Activated naive CD4-positive, alpha-beta T cell treated with anti-CD3 and anti-CD28 coated beads, Interleukin-2, amount 50 U/mL, for 24 hours (primary cell): ENCODE results near the gene NCEH1.
"Not testable (repeated sequence)": the region's sequence is repeated elsewhere in the genome, so short reads cannot be mapped to it uniquely, and the experiment has no call there.

Source experiments
- H3K27ac Mint-ChIP-seq: one replicate; pipeline ENCODE4 v1.8.0; 2021; ENCODE audit warnings: mild to moderate bottlenecking, mixed read lengths
- H3K27me3 Mint-ChIP-seq: one replicate; pipeline ENCODE4 v1.8.0; 2021; ENCODE audit warnings: mixed read lengths
- H3K36me3 Mint-ChIP-seq: one replicate; pipeline ENCODE4 v1.8.0; 2021; ENCODE audit warnings: mixed read lengths
- H3K4me1 Mint-ChIP-seq: one replicate; pipeline ENCODE4 v1.8.0; 2021; ENCODE audit warnings: mixed read lengths
- H3K4me3 Mint-ChIP-seq: one replicate; pipeline ENCODE4 v1.8.0; 2021; ENCODE audit warnings: mild to moderate bottlenecking, mixed read lengths
- H3K9me3 Mint-ChIP-seq: one replicate; pipeline ENCODE4 v1.8.0; 2021; ENCODE audit warnings: mixed read lengths

The NCEH1 gene

DNA sequence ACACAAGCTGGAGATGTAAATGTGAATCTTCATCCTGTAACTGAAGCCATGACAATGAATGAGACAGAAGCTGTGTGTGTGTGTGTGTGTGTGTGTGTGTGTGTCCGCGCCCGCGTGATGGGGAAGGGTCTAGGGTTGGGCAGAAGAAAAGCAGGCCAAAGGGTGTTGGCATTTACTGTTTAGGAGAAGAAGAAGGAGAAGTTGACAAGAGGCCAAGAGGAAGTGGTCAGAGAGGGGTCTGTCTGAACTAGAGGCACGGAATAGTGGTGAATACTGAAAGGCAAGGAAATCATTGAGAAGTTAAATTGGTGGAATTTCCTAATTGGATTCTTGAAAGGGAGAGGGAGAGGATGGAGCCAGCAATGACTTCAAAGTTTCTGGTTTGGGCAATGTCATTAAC lies 5.6 kb upstream of the NCEH1 start:
- H3K27me3 Mint-ChIP-seq: no peaks in the 10 kb centered on the region
- no peak overlapping the region for H3K27ac Mint-ChIP-seq
- H3K4me3 Mint-ChIP-seq: no peak overlapping the region
- no peaks in the 10 kb centered on the region for H3K36me3 Mint-ChIP-seq
- H3K9me3 Mint-ChIP-seq: no peaks in the 10 kb centered on the region
- H3K4me1 Mint-ChIP-seq: no peaks in the 10 kb centered on the region

DNA sequence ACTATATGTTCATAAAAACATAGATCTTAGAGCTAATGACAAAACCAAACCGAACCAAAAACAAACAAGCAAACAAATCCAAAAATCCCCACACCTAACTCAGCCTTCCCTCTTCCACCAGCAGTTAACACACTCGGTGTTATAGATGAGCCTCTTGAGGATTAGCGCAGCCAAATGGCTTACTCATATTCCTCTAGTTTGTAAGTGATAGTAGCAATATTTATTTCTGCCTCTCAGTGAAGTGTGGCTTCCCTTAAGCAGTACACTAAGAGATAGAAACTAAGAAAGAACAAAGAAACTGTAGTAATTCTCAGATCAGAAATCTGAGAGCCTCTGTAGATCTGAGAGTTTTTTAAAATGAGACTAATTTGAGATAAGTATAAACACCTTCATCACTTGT lies 2.4 kb upstream of the NCEH1 start:
- Mint-ChIP-seq H3K9me3 (no peaks in the 10 kb centered on the region), H3K4me3 (no peak overlapping the region), H3K27ac (no peak overlapping the region), H3K4me1 (peaks cover 21% of the 10 kb centered on the region), H3K27me3 (no peaks in the 10 kb centered on the region), H3K36me3 (no peaks in the 10 kb centered on the region)

DNA sequence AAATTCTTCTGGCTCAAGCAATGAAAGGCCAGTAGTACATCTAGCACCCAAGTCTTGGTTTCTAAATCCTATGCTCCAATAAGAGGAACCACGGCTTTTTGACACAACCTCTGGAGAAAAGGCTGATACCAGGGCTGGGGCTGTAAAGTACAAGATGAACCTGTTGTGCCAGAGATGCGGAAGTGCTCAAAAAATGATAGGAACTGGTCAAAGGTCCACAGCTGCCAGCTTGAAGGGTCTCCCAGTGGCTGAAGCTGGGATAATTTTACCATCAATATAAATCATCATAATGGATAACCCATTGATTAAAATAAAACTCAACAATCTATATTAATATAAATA lies 558 bp upstream of the NCEH1 start:
- no peak overlapping the region for H3K27ac Mint-ChIP-seq
- H3K27me3 Mint-ChIP-seq: no peaks in the 10 kb centered on the region
- H3K9me3 Mint-ChIP-seq: no peaks in the 10 kb centered on the region

DNA sequence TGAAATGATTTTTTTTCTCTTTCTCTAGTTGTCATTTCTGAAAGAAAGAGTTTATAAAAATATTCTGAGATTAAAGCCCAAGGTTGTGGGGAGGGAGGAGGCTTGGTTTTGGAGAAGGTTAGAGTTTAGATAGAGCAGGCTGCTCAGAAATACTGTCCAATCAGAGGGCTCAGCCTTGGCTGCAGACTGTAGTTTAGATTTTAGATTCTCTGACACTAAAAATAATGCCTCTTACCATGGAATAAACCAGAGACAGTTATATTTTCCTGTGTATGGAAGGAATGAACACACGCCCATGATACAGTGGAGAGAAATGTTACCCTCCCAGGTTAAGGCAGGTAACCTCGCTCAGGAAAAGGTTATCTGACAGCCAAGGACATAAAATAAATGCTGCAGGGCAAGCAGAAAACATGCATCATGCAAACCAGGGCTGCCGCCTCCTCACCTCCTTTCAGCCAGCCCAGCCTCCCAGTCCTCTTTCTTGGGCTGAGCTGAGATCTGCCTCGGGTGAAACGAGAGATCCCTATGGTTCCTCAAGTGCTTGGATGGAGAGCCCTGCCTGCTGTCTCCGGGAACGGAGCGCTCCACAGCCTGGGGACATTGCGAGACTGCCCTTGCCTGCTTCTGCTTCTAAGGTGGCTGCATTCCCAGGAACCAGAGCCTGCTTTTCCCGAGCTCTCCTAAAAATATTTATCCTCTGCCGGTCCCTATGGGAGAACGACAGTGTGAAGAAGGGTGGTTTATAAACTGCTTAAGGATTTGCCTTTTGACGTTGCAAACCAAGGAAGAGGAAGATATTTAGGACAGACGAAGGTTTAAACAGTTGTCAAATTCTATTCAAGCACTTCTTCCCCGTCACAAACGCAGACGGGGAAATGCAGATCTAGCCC lies 848 bp downstream of the NCEH1 start:
- H3K27me3 Mint-ChIP-seq: no peaks in the 10 kb centered on the region
- no peaks in the 10 kb centered on the region for H3K9me3 Mint-ChIP-seq
- peak overlapping the region; percentile 55 for H3K27ac Mint-ChIP-seq
- peaks cover 21% of the 10 kb centered on the region for H3K4me1 Mint-ChIP-seq
- peak overlapping the region; percentile 96 for H3K4me3 Mint-ChIP-seq
- H3K36me3 Mint-ChIP-seq: no peaks in the 10 kb centered on the region

More for the DNA sequence above, 558 bp upstream of the NCEH1 start:
- Mint-ChIP-seq H3K36me3 (no peaks in the 10 kb centered on the region), H3K4me3 (peak overlapping the region; percentile 96), H3K4me1 (peaks cover 21% of the 10 kb centered on the region)

DNA sequence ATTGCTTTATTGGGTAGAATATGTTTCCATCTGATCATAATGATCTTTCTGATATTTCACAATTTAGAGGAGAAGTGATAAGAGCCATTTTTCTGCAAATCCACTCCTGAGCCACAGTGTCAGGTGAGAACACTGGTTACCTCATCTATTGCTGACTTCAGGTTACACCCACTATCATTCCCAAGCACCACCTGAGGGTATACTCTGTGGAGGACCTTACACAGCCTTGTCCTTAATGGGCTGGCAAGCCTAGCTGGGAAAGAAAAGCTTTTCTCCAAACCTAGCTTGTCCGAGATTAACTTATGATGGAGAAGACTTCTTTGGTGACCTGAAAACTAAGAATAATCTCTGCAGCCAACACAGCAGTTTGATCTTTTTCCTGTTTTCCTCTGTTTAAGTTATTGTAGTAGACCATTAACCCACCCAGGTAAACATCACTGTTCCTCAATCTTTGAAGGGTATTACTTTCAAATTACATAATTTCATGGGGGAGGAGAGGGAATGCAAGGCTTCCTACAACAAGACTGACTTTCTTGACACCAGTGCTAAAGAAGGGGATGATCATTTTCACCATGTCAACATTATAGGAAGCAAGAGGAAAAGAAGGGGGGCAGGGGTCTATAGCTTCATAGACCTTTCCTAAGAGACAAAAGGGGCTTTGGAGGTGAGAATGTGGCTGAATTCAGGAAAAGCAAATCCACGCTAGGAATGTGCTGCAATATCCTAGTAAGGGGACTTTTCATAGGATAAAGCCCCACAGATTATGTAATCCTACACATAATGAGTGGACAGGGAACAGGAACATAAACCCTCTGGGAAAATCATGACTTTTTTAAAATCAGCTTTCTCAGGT lies 1.7 kb downstream of the NCEH1 start:
- no peaks in the 10 kb centered on the region for H3K9me3 Mint-ChIP-seq
- no peak overlapping the region for H3K27ac Mint-ChIP-seq
- H3K4me3 Mint-ChIP-seq: peak overlapping the region; percentile 96

DNA sequence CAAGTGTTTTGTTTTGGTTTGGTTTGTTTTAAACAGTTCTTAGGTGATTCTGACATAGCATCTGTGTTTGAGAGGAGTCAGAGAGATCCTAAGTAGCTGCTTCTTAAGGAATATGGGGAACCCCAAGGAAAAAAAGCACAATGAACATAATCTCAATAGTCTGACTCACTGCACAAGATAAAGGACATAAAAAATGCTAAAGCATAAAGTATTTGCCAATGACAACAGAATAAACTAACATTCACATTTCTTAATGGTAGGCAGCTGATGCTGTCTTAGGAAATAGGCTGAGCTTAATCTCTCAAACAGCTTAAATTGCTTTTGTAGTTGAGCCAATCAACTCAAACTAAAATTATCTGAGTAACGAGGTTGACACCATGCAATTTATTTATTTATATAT lies 2.9 kb downstream of the NCEH1 start:
- H3K9me3 Mint-ChIP-seq: no peaks in the 10 kb centered on the region
- H3K4me1 Mint-ChIP-seq: peaks cover 25% of the 10 kb centered on the region
- H3K4me3 Mint-ChIP-seq: no peak overlapping the region
- no peaks in the 10 kb centered on the region for H3K36me3 Mint-ChIP-seq
- H3K27me3 Mint-ChIP-seq: no peaks in the 10 kb centered on the region
- H3K27ac Mint-ChIP-seq: no peak overlapping the region

More for the DNA sequence above, 1.7 kb downstream of the NCEH1 start:
- H3K27me3 Mint-ChIP-seq: no peaks in the 10 kb centered on the region
- no peaks in the 10 kb centered on the region for H3K36me3 Mint-ChIP-seq
- peaks cover 21% of the 10 kb centered on the region for H3K4me1 Mint-ChIP-seq

DNA sequence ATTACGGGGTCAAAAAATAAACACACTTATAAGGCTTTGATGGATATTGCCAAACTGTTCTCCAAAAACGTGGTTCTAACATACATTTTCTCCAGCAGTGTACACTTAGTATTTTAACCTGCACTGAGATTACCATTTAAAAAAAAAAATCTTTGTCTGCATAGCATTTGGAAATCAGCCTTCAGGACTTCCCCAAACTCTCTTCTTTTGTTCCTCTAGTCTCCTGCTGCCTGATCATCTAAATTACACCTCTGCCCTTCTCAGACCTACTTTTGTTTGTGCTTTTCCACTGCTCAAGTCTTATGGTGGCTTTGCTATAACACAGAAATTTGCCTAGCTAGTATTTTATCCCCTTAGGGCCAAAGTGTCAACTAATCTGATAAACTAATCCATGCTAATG lies 3.8 kb downstream of the NCEH1 start:
- H3K4me3 Mint-ChIP-seq: no peak overlapping the region
- peaks cover 4% of the 10 kb centered on the region for H3K36me3 Mint-ChIP-seq
- H3K27ac Mint-ChIP-seq: no peak overlapping the region
- no peaks in the 10 kb centered on the region for H3K9me3 Mint-ChIP-seq
- no peaks in the 10 kb centered on the region for H3K27me3 Mint-ChIP-seq
- peaks cover 25% of the 10 kb centered on the region for H3K4me1 Mint-ChIP-seq

DNA sequence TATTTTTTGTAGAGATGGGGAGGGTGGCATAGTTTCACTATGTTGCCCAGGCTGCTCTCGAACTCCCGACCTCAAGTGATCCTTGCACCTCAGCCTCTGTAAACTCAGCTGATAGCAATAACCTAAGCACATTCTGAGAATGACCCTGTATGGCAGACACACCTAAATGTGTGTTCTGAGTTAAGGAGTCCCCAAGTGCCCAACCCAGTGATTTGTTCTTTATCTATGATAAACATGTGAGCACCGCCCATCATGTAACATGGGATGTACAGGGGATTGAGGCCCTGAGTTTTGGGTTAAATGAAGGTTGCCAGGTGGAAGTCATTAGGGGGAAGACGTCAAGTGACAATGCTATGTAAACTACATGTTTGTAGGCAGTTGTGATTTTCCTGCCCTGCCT lies 5.7 kb downstream of the NCEH1 start:
- Mint-ChIP-seq H3K4me3 (no peak overlapping the region), H3K9me3 (no peaks in the 10 kb centered on the region), H3K36me3 (peaks cover 7% of the 10 kb centered on the region), H3K4me1 (peaks cover 20% of the 10 kb centered on the region), H3K27me3 (no peaks in the 10 kb centered on the region), H3K27ac (no peak overlapping the region)

DNA sequence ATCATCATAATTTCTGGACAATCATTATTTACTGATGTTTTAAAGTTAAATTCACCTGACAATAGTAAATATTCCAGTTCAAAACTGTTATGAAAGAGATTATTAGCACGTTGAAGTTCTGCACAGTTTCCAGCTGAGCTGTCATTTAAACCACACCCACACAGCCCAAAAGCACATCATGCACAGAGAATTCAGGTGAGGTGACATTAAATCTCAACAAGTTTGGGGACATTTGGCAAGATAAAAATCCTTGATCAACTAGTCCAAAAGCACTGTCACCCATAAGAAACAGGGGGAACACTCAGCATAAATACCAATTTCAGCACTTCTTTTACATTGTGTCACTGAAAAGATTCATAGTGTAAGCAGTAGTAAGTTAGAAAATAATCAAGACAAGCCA lies 6.9 kb downstream of the NCEH1 start:
- no peaks in the 10 kb centered on the region for H3K27me3 Mint-ChIP-seq
- H3K27ac Mint-ChIP-seq: no peak overlapping the region
- peaks cover 9% of the 10 kb centered on the region for H3K4me1 Mint-ChIP-seq

DNA sequence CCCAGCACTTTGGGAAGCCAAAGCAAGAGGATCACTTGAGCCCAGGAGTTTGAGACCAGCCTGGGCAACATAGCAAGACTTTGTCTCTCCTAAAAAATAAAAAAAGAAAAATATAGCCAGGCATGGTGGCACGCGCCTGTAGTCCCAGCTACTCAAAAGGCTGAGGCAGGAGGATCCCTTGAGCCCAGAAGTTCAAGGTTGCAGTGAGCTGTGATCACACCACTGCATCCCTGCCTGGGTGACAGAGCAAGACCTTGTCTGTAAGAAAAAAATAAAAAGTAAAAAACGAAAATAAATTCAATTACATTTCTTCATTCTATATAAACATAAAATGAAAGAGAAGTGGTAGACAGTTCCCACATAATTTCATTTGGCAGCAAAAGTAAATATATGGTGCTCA lies 8.1 kb downstream of the NCEH1 start:
- H3K4me1 Mint-ChIP-seq: peaks cover 11% of the 10 kb centered on the region
- not testable (repeated sequence) for H3K36me3 Mint-ChIP-seq, H3K4me3 Mint-ChIP-seq, H3K9me3 Mint-ChIP-seq, H3K27ac Mint-ChIP-seq, H3K27me3 Mint-ChIP-seq

More for the DNA sequence above, 6.9 kb downstream of the NCEH1 start:
- H3K36me3 Mint-ChIP-seq: peaks cover 7% of the 10 kb centered on the region
- H3K9me3 Mint-ChIP-seq: no peaks in the 10 kb centered on the region
- H3K4me3 Mint-ChIP-seq: no peak overlapping the region

DNA sequence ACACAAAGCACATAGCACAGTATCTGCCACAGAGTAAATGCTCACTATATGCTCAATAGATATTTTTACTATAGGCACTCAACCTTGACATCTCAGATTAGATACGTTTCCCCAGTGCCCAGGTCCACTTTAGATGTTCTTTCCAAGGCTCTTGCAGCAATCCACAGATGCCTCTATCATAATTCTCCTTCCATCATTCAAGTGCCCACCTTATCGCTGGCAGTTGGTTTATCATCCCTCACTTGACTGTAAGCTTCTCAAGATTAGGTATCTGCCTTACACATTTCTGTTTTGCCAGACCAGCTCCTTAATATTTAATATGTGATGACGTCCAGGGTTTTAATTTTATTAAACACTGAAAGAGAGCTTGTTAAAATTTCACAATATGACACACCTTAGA lies 8.6 kb downstream of the NCEH1 start:
- peaks cover 9% of the 10 kb centered on the region for H3K36me3 Mint-ChIP-seq

DNA sequence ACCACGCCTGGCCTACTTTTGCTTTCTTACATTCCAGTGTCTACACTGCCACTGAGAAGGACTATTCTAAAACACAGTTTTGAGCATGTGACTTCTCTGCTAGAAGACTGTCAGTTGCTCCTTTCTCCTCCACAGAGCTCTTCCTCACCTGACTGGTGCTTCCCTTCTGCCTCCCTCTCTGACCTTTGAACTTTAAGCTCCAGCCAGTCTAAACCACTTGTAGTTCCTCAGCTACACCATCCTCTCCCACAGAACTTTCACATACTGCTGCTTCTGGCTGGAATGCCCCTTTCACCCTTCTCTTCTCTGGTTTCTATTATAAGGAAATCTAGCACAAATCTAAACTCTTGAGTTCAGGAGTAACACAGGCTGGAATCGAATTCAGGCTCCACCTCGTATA lies 9.1 kb downstream of the NCEH1 start:
- no peaks in the 10 kb centered on the region for H3K9me3 Mint-ChIP-seq
- H3K4me1 Mint-ChIP-seq: peaks cover 11% of the 10 kb centered on the region
- peaks cover 9% of the 10 kb centered on the region for H3K36me3 Mint-ChIP-seq
- H3K27me3 Mint-ChIP-seq: no peaks in the 10 kb centered on the region
- no peak overlapping the region for H3K27ac Mint-ChIP-seq
- no peak overlapping the region for H3K4me3 Mint-ChIP-seq

More for the DNA sequence above, 8.6 kb downstream of the NCEH1 start:
- H3K9me3 Mint-ChIP-seq: no peaks in the 10 kb centered on the region
- H3K4me3 Mint-ChIP-seq: no peak overlapping the region
- H3K4me1 Mint-ChIP-seq: peaks cover 11% of the 10 kb centered on the region
- no peaks in the 10 kb centered on the region for H3K27me3 Mint-ChIP-seq
- H3K27ac Mint-ChIP-seq: no peak overlapping the region

DNA sequence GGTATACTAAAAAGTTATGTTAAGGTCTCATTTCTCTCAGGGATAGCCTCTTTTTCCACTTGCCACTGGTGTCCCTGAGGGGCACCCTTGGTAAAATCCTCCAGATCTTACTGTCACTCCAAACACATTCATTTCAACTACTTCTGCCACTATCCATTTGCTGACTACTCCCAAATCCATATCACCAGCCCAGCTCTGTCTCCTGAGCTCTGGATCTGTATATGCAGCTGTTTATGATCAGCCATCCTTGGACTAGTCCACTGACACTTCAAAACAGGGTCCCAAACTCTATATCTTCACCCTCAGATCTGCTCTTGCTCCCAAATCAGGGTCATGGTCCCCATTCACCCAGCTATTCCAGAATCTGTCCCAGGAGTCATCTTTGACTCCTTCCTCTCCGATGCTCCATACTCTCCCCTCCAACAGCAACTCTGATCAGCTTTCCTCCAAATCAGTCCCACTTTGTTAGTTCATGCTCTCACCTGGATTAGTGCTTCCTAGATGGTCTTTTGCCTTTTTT lies 9.9 kb downstream of the NCEH1 start:
- no peaks in the 10 kb centered on the region for H3K9me3 Mint-ChIP-seq
- no peak overlapping the region for H3K27ac Mint-ChIP-seq
- peaks cover 11% of the 10 kb centered on the region for H3K4me1 Mint-ChIP-seq
- H3K27me3 Mint-ChIP-seq: no peaks in the 10 kb centered on the region
- H3K4me3 Mint-ChIP-seq: no peak overlapping the region
- H3K36me3 Mint-ChIP-seq: peaks cover 9% of the 10 kb centered on the region

DNA sequence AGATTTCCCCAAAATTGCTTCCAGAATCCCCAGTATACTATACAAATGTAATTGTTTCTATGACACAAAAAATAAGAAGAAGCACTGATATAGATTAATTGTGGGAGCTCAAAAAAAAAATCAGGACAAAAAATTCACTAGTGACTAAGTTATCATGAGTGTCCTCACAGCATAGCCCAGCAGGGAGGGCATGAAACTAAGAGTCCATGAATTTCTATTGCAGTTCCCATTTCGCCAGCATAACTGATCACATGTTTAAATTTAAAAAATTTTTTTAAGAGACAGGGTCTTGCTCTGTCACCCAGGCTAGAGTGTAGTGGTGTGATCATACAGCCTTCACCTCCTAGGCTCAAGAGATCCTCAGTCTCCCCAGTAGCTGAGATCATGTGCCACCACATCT lies 10.6 kb downstream of the NCEH1 start:
- Mint-ChIP-seq H3K9me3 (no peaks in the 10 kb centered on the region), H3K36me3 (peaks cover 9% of the 10 kb centered on the region), H3K4me1 (peaks cover 11% of the 10 kb centered on the region)

DNA sequence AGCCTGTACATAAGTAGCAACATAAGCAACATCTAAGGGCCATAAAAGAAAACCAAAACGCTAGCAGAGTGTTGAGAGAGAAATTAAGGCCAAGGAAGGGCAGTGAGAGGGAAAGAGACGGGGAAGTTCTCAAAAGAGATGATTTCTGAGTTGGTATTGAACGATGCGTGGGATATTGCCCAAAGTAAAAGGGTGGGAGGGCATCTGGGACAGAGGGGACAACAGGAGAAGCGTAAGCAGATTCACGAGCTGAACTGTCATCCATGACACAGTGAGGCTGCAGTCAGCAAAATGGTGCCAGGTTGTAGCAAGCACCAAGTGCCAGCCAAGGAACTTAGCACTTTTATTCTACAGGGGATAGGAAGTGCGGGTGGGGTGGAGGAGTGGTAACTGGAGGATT lies 11.8 kb downstream of the NCEH1 start:
- Mint-ChIP-seq H3K4me1 (peaks cover 10% of the 10 kb centered on the region), H3K4me3 (no peak overlapping the region), H3K27ac (no peak overlapping the region), H3K36me3 (peaks cover 9% of the 10 kb centered on the region), H3K27me3 (no peaks in the 10 kb centered on the region), H3K9me3 (no peaks in the 10 kb centered on the region)

More for the DNA sequence above, 10.6 kb downstream of the NCEH1 start:
- no peak overlapping the region for H3K27ac Mint-ChIP-seq
- H3K27me3 Mint-ChIP-seq: no peaks in the 10 kb centered on the region
- no peak overlapping the region for H3K4me3 Mint-ChIP-seq

DNA sequence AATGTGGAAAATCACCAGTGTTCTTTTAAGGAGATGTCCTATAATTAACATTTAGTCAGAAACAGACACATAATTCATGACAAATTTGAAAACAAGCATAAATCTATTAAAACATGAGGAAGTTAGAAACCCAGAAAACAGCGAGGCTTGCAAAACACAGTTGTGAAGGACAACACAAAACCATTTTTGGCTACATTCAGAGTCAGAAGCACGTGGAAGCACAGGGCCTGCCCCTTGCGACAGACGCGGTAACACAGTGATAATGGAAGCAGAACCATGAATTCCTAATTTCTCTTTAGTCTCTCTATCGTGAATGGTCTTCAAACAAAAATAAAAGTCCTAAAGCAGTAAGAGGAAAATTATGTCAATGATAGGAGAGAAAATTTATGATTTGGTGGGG lies 12.2 kb downstream of the NCEH1 start:
- H3K27me3 Mint-ChIP-seq: no peaks in the 10 kb centered on the region
- H3K4me1 Mint-ChIP-seq: peaks cover 7% of the 10 kb centered on the region
- no peaks in the 10 kb centered on the region for H3K9me3 Mint-ChIP-seq
- no peak overlapping the region for H3K4me3 Mint-ChIP-seq
- peaks cover 9% of the 10 kb centered on the region for H3K36me3 Mint-ChIP-seq
- H3K27ac Mint-ChIP-seq: no peak overlapping the region
